ENCODE results near the gene PPP6C. TPM values are rescaled to one million over a fixed set of nuclear protein-coding genes. Genes with fewer than 3 reads are reported as not detected.
"Not testable (repeated sequence)": the region's sequence is repeated elsewhere in the genome, so short reads cannot be mapped to it uniquely, and the experiment has no call there.

PPP6C gene
- polyA plus RNA-seq, 1 donor, result 28.7 TPM

DNA sequence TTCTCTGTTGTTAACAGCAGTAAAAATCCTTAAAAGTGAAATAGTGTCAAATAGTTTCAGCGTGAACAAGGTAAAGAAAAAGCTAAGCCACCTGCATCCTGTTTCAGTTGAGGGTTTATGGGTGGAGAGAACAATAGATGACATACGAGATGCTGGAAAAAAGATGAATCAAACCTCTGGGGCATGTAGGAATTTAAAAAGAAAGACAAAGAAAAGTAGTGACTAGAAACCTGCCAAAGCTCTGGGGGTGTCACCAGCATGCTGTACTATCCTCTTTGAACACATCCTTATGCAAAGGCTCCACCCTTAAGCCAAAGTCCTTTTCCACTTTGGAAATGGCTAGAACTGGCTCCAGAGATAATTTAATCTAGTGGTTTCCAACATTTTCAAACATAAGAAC, 68.5 kb downstream of the PPP6C start:
- no peaks in the 10 kb centered on the region for H3K9me3 ChIP-seq (ENCODE audit: control insufficient read depth, low read depth, low read length)
- H3K27me3 ChIP-seq (ENCODE audit: control insufficient read depth, insufficient read depth, low read length), result no peaks in the 10 kb centered on the region
- peaks cover 2% of the 10 kb centered on the region for H3K36me3 ChIP-seq (ENCODE audit: control insufficient read depth, insufficient read depth, low read length)
- H3K4me3 ChIP-seq (ENCODE audit: low read length), result no peak overlapping the region
- no peak for DNase-seq
- H3K27ac ChIP-seq (ENCODE audit: low read length), result no peak overlapping the region
- H3K4me1 ChIP-seq (ENCODE audit: control insufficient read depth, insufficient read depth, low read length), result no peaks in the 10 kb centered on the region
- 61% methylated on average over 2 of the region's 2 CpGs for WGBS (ENCODE audit: insufficient coverage, low lambda C conversion rate)

DNA sequence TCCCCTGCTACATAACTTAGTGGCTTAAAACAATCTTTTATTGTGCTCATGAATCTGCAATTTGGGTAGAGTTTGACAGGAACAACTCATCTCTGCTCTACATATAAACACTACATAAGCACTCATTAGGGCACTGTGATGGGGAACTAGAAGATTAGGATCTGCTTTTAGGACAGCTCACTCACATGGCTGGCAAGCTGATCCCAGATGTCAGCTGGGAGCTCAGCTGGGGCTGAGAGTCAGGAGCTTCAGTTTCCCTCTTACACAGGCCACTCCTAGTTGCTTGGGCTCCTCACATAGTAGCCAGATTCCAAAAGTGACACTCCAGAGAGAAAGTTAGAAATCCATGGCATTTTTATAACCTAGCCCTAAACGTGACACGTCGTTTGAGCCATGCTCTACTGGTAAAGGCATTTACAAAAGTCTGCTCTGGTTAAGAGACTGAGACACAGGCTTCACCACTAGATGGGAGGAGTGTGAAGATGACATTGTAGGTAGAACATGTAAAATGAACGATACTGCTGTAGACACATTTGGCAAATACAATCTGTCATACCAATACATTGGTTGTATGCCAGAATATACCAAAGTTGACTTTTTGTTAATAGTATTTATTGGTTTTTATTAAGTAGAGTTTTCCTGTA, 69.8 kb downstream of the PPP6C start:
- H3K4me3 ChIP-seq (ENCODE audit: low read length), result no peak overlapping the region
- H3K4me1 ChIP-seq (ENCODE audit: control insufficient read depth, insufficient read depth, low read length), result no peaks in the 10 kb centered on the region
- WGBS (ENCODE audit: insufficient coverage, low lambda C conversion rate), result 100% methylated on average over 2 of the region's 4 CpGs
- no peak overlapping the region for H3K27ac ChIP-seq (ENCODE audit: low read length)
- no peak for DNase-seq
- H3K9me3 ChIP-seq (ENCODE audit: control insufficient read depth, low read depth, low read length), result no peaks in the 10 kb centered on the region
- peaks cover 2% of the 10 kb centered on the region for H3K36me3 ChIP-seq (ENCODE audit: control insufficient read depth, insufficient read depth, low read length)
- H3K27me3 ChIP-seq (ENCODE audit: control insufficient read depth, insufficient read depth, low read length), result no peaks in the 10 kb centered on the region

DNA sequence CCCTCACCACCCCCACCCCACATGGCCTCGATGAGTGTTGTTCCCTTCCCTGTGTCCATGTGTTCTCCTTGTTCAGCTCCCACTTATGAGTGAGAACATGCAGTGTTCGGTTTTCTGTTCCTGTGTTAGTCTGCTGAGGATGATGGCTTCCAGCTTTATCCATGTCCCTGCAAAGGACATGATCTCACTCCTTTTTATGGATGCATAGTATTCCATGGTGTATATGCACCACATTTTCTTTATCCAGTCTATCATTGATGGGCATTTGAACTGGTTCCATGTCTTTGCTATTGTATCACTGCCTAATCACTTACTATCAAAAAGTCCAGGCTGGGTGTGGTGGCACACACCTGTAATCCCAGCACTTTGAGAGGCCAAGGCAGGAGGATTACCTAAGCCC, 70.9 kb downstream of the PPP6C start:
- not testable (repeated sequence) for H3K4me1 ChIP-seq (ENCODE audit: control insufficient read depth, insufficient read depth, low read length); H3K27me3 ChIP-seq (ENCODE audit: control insufficient read depth, insufficient read depth, low read length); H3K4me3 ChIP-seq (ENCODE audit: low read length); DNase-seq; H3K36me3 ChIP-seq (ENCODE audit: control insufficient read depth, insufficient read depth, low read length); H3K27ac ChIP-seq (ENCODE audit: low read length); H3K9me3 ChIP-seq (ENCODE audit: control insufficient read depth, low read depth, low read length)
- no CpG with 5 or more reads among the region's 2 CpGs for WGBS (ENCODE audit: insufficient coverage, low lambda C conversion rate)

DNA sequence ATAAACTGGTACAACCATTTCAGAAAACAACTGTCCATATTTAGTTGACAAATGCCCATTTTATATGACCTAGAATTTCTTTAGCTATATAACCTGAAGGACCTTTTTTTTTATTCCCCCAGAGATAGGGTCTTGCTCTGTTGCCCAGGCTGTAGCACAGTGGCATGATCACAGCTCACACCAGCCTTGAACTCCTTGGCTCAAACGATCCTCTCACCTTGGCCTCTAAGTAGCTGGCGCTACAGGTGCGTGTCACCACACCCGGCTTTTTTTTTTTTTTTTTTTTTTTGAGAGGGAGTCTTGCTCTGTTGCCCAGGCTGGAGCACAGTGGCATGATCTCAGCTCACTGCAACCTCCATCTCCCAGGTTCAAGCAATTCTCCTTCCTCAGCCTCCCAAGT, 75.1 kb downstream of the PPP6C start:
- H3K27me3 ChIP-seq (ENCODE audit: control insufficient read depth, insufficient read depth, low read length); H3K27ac ChIP-seq (ENCODE audit: low read length); H3K4me3 ChIP-seq (ENCODE audit: low read length); H3K36me3 ChIP-seq (ENCODE audit: control insufficient read depth, insufficient read depth, low read length); DNase-seq; H3K9me3 ChIP-seq (ENCODE audit: control insufficient read depth, low read depth, low read length); H3K4me1 ChIP-seq (ENCODE audit: control insufficient read depth, insufficient read depth, low read length): not testable (repeated sequence)
- no CpG with 5 or more reads among the region's 4 CpGs for WGBS (ENCODE audit: insufficient coverage, low lambda C conversion rate)

DNA sequence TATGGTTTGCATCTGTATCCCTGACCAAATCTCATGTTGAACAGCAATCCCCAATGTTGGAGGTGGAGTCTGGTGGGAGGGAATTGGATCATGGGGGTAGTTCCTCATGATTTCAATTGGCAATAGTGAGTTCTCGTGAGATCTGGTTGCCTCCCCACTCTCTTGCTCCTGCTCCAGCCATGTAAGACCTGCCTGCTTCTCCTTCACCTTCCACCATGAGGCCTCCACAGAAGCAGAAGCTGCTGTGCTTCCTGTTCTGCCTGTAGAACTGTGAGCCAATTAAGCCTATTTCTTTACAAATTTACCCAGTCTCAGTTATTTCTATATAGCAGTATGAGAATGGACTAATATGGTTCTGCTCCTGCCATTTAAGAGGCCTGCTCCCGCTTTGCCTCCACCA, 79.1 kb downstream of the PPP6C start:
- H3K36me3 ChIP-seq (ENCODE audit: control insufficient read depth, insufficient read depth, low read length), result no peaks in the 10 kb centered on the region
- no CpG with 5 or more reads among the region's 2 CpGs for WGBS (ENCODE audit: insufficient coverage, low lambda C conversion rate)

DNA sequence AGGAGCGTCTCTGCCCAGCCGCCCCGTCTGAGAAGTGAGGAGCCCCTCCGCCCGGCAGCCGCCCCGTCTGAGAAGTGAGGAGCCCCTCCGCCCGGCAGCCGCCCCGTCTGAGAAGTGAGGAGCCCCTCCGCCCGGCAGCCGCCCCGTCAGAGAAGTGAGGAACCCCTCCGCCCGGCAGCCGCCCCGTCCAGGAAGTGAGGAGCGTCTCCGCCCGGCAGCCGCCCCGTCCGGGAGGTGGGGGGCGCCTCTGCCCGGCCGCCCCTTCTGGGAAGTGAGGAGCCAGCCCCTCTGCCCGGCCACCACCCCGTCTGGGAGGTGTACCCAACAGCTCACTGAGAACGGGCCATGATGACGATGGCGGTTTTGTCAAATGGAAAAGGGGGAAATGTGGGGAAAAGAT, 81.1 kb downstream of the PPP6C start:
- not testable (repeated sequence) for DNase-seq; H3K27ac ChIP-seq (ENCODE audit: low read length); H3K27me3 ChIP-seq (ENCODE audit: control insufficient read depth, insufficient read depth, low read length); H3K4me1 ChIP-seq (ENCODE audit: control insufficient read depth, insufficient read depth, low read length); H3K4me3 ChIP-seq (ENCODE audit: low read length); H3K36me3 ChIP-seq (ENCODE audit: control insufficient read depth, insufficient read depth, low read length)
- WGBS (ENCODE audit: insufficient coverage, low lambda C conversion rate), result no CpG with 5 or more reads among the region's 33 CpGs
- H3K9me3 ChIP-seq (ENCODE audit: control insufficient read depth, low read depth, low read length), result peaks cover 16% of the 10 kb centered on the region

More for the DNA sequence above, 79.1 kb downstream of the PPP6C start:
- H3K9me3 ChIP-seq (ENCODE audit: control insufficient read depth, low read depth, low read length), result peaks cover 19% of the 10 kb centered on the region
- no peaks in the 10 kb centered on the region for H3K4me1 ChIP-seq (ENCODE audit: control insufficient read depth, insufficient read depth, low read length)
- H3K27ac ChIP-seq (ENCODE audit: low read length), result no peak overlapping the region
- DNase-seq, result no peak
- no peaks in the 10 kb centered on the region for H3K27me3 ChIP-seq (ENCODE audit: control insufficient read depth, insufficient read depth, low read length)
- no peak overlapping the region for H3K4me3 ChIP-seq (ENCODE audit: low read length)

DNA sequence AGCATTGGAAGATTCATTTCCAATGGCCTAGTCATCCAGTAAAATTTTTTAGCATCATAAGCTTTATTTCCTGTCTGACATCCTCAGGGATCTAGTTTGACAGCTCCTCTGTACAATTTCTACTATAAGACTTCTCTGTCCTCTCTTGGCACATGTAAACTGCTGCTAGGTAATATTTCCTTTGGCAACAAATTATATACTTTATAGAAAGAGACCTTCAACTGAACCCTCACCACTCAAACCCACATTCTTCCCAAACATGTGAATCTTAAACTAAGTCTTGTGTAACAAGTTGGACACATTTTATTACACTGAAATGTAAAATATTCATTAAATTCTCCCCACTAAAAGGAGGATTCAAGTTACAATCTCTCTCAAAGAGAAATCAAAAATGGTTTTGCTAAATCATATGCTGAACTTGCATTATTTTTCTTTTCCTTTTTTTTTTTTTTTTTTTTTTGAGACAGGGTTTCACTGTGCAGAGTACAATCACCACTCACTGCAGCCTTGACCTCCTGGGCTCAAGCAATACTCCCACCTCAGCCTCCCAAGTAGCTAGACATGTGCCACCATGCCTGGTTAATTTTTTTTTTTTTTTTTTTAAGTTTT, 83.2 kb downstream of the PPP6C start:
- Histone ChIP-seq H3K27ac (ENCODE audit: low read length) (no peak overlapping the region), H3K27me3 (ENCODE audit: control insufficient read depth, insufficient read depth, low read length) (no peaks in the 10 kb centered on the region)
- no peak for DNase-seq

DNA sequence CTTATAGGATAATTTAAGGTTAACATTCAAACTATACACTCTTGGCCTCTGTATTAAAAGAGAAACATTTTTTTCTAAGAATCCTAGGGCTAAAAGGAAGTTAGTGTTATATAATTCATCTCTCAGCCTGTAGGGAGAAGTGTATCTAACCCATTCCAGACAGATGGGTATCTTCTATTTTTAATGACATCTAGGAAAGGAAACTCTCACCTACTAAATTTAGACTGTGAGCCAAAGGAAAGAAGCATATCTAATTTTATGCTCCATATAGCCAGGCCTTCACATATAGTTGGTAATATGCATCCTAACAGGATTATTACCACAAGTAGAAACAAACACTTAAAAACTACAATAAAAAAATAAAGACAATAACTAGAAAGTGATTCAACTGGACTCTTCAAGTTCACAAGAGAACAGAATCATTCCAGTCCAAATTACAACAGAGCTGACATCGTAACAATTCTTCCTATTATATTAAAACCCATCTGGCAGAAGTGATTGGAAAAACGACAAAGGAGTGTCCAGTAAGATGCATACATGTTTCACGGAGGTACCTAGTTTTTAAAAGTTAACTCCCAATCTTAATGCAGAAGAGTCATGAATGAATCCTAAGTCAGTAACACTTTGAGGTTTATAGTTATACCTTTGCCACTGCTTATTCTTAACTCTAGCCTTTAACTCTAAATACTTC, 85.7 kb downstream of the PPP6C start:
- Histone ChIP-seq H3K27ac (ENCODE audit: low read length) (no peak overlapping the region), H3K9me3 (ENCODE audit: control insufficient read depth, low read depth, low read length) (peaks cover 11% of the 10 kb centered on the region), H3K36me3 (ENCODE audit: control insufficient read depth, insufficient read depth, low read length) (no peaks in the 10 kb centered on the region), H3K27me3 (ENCODE audit: control insufficient read depth, insufficient read depth, low read length) (no peaks in the 10 kb centered on the region), H3K4me3 (ENCODE audit: low read length) (no peak overlapping the region), H3K4me1 (ENCODE audit: control insufficient read depth, insufficient read depth, low read length) (no peaks in the 10 kb centered on the region)
- 80% methylated on average over 1 of the region's 3 CpGs for WGBS (ENCODE audit: insufficient coverage, low lambda C conversion rate)
- no peak for DNase-seq

More for the DNA sequence above, 83.2 kb downstream of the PPP6C start:
- Histone ChIP-seq H3K4me3 (ENCODE audit: low read length) (no peak overlapping the region), H3K36me3 (ENCODE audit: control insufficient read depth, insufficient read depth, low read length) (no peaks in the 10 kb centered on the region), H3K4me1 (ENCODE audit: control insufficient read depth, insufficient read depth, low read length) (no peaks in the 10 kb centered on the region), H3K9me3 (ENCODE audit: control insufficient read depth, low read depth, low read length) (peaks cover 11% of the 10 kb centered on the region)

DNA sequence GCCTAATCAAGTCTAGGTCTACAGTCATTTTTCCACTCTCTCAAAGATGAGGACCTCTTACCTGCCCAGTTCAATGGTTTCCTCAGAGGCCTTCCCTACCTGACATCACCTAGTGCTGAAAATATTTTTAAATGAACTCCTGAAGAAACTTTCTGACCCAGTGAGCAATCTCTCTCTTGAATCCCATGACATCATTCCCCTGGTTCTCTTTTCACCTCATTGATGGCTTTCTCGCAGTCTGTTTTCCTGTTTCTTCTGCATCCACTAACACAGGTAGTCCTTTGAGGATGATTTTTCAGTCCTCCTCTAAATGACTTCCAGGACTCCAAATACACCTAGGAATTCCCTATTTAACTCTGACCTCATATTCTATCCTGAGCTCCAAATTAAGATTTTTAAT, 86.6 kb downstream of the PPP6C start:
- 100% methylated on average over 1 of the region's 1 CpG for WGBS (ENCODE audit: insufficient coverage, low lambda C conversion rate)
- no peaks in the 10 kb centered on the region for H3K36me3 ChIP-seq (ENCODE audit: control insufficient read depth, insufficient read depth, low read length)
- no peak for DNase-seq
- H3K4me1 ChIP-seq (ENCODE audit: control insufficient read depth, insufficient read depth, low read length), result no peaks in the 10 kb centered on the region
- no peak overlapping the region for H3K27ac ChIP-seq (ENCODE audit: low read length)
- peaks cover 6% of the 10 kb centered on the region for H3K9me3 ChIP-seq (ENCODE audit: control insufficient read depth, low read depth, low read length)
- no peak overlapping the region for H3K4me3 ChIP-seq (ENCODE audit: low read length)
- H3K27me3 ChIP-seq (ENCODE audit: control insufficient read depth, insufficient read depth, low read length), result no peaks in the 10 kb centered on the region

DNA sequence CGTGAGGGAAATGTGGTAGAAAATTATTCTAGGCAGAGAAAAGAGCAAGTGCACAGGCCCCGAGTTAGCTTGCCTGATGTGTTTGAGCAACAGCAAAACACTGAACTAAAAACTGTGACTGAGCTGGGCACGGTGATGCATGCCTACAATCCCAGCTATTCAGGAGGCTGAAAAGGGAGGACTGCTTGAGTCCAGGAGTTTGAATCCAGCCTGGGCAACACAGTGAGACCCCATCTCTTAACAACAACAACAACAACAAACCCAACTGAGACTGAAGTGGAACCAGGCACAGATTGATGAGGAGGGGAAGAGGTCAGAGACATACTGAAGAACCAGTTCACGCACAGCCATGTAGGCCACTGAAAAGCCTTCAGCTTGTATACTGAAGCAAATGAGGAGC, 88.8 kb downstream of the PPP6C start:
- Histone ChIP-seq H3K36me3 (ENCODE audit: control insufficient read depth, insufficient read depth, low read length) (no peaks in the 10 kb centered on the region), H3K4me3 (ENCODE audit: low read length) (no peak overlapping the region), H3K9me3 (ENCODE audit: control insufficient read depth, low read depth, low read length) (no peaks in the 10 kb centered on the region), H3K27ac (ENCODE audit: low read length) (no peak overlapping the region), H3K4me1 (ENCODE audit: control insufficient read depth, insufficient read depth, low read length) (no peaks in the 10 kb centered on the region), H3K27me3 (ENCODE audit: control insufficient read depth, insufficient read depth, low read length) (no peaks in the 10 kb centered on the region)
- 86% methylated on average over 2 of the region's 4 CpGs for WGBS (ENCODE audit: insufficient coverage, low lambda C conversion rate)
- no peak for DNase-seq

DNA sequence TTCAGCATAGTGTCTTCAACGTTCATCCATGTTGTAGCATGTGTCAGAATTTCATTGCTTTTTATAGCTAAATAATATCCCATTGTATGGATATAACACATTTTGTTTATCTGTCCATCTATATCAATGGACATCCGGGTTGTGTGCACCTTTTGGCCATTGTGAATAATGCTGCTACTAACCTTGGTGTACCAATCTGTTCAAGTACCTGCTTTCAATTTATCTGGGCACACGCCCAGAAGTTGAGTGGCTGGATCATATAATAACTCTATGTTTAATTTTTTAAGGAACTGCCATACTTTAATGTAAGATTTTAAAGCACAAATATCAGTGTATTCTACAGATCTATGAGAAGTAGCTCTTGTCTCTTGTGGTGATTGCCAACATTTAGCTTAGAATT, 89.8 kb downstream of the PPP6C start:
- Histone ChIP-seq H3K4me3 (ENCODE audit: low read length) (no peak overlapping the region), H3K27me3 (ENCODE audit: control insufficient read depth, insufficient read depth, low read length) (no peaks in the 10 kb centered on the region), H3K27ac (ENCODE audit: low read length) (no peak overlapping the region), H3K36me3 (ENCODE audit: control insufficient read depth, insufficient read depth, low read length) (no peaks in the 10 kb centered on the region), H3K9me3 (ENCODE audit: control insufficient read depth, low read depth, low read length) (no peaks in the 10 kb centered on the region), H3K4me1 (ENCODE audit: control insufficient read depth, insufficient read depth, low read length) (no peaks in the 10 kb centered on the region)
- no peak for DNase-seq
- no CpG with 5 or more reads among the region's 3 CpGs for WGBS (ENCODE audit: insufficient coverage, low lambda C conversion rate)
